ENCODE data around the gene ZSWIM3.
"Not testable (repeated sequence)": the region's sequence is repeated elsewhere in the genome, so short reads cannot be mapped to it uniquely, and the experiment has no call there.

ZSWIM3 gene

DNA sequence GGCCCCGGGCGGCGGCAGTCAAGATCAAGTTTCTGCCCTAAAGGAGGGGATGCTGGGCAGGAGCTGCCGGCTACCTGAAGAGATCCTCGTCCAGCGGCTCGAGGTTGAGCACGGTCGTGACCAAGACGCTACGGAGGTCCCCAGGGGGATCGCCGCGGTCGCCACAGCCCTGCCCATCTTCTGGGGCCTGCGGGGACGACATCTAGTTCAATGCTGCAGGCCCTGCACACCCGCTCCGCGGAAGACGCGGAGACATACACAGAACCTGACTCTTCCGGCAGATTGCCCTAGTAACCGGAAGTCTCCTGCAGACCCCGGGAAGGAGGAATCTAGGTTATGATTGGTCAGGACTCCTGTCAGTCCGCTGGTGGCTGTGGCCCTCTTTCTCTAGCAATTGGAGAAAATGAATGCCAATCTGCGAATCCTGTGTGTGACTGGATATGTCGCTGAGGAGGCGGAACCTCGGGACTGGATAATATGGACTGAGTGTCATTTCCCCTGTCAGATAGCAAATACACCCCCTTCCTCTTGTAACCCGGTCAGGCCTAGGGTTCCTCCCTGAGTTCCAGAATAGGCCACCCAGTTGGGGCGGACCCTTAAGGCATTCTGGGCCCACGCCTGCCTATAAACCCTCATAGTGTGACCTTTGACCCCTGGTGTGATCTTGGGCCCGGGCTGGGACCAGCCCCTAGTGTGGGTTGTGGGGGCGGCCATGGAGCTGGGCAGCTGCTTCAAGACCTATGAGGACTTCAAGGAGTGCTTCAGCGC lies at the start of gene ZSWIM3, which contains the start of gene ACOT8:
ZSWIM3 (plus strand) TSS at position 501 of the 768 bp plus-strand sequence; CDS start at position 713, 212 bp downstream.
ACOT8 (minus strand) TSS at position 279 of the 768 bp plus-strand sequence; CDS start at position 202, 77 bp downstream.
- peak; percentile 99 for DNase-seq

- no peak for DNase-seq
Observed at GRCh38 chr20:45810191-45810970, 47.0 kb upstream of the ZSWIM3 start.

DNA sequence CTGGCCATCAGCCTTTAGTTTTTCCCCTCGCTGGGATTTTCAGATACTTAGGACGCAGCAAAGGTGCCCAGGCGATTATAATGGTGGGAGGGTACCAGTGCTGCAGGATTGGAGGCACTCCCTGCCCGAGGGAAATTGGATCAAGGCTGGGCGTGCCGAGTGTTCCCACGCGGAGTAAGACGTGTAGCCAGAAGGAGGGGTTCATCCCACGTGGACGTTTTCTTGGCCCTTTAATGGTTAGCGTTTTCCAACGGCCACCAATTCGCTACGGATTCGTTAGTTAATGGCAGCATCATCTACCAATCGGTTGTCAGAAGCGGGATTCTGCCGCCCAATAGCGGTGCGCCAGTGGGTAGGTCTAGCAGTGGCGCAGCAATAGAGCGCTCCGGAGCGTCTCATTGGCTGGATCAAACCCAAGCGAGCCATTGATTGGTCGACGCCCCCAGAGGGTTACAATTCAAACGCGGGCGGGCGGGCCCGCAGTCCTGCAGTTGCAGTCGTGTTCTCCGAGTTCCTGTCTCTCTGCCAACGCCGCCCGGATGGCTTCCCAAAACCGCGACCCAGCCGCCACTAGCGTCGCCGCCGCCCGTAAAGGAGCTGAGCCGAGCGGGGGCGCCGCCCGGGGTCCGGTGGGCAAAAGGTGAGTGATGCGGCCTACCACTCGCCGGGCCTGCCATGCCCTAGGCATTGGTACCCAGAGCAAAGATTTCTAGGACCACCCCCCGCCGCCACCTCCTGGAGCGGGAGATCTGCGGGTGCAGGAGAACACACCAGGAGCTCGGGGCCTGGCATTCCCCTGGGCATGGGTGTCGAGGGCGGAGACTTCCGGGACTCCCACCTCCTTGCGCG lies 45.0 kb upstream of the ZSWIM3 start, which contains the start of gene UBE2C:
UBE2C (plus strand) TSS at position 488 of the 849 bp plus-strand sequence; CDS start at position 540, 52 bp downstream.
- peak; percentile 98 for DNase-seq

DNA sequence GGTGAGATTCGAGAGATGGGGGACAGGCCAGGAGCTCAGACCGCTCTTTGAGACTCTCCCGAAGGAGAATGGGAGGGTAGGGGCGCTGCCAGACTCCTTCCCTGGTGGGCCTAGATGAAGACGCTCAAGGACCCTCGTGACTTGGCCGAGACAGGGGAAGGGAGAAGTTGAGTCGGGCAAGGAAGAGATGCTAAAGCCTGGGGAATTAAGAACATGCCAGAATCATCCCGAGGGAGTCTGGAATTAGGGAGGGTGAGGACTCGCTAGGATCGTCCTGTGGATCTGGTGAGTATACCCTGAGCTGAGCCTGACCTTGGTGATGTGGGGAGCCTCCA lies 44.4 kb upstream of the ZSWIM3 start:
- DNase-seq: no peak

DNA sequence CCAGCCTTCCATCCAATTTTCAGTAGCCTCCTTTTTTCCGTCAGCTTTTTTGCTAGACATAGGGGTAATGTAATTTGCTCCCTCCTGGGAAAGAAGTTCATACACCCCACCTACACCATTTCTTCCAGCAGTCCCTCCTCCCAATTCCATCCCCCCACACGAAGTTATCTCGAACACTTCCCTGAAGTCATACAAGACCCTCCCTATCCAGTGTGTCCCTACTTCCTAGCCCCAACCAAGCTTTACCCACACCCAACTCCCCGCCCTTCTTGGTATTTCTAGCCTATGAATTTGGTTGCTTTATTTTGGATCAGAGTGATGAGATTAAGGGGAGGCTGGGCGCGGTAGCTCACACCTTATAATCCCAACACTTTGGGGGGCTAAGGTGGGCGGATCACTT lies 43.9 kb upstream of the ZSWIM3 start:
- no peak for DNase-seq

DNA sequence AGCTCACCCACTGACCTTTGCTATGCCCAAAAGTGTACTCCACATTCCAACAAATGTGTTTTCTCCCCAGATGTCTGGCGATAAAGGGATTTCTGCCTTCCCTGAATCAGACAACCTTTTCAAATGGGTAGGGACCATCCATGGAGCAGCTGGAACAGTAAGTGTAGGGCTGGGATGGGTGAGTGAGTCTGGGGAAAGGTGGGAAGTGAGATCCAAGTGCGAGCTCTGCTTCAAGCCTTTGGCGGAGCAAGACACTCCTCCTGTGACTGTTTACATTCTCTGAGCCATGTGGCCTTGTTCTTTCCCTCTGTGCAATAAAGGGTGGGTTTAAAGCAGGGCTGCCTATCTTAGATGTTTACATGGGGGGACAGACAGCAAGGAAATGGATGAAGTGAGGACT lies 43.1 kb upstream of the ZSWIM3 start:
- DNase-seq: no peak

GRCh38 chr20:45816951-45817350 lies 40.5 kb upstream of the ZSWIM3 start:
- no peak for DNase-seq

- DNase-seq: no peak
Observed at GRCh38 chr20:45817376-45818194, 39.8 kb upstream of the ZSWIM3 start.

DNA sequence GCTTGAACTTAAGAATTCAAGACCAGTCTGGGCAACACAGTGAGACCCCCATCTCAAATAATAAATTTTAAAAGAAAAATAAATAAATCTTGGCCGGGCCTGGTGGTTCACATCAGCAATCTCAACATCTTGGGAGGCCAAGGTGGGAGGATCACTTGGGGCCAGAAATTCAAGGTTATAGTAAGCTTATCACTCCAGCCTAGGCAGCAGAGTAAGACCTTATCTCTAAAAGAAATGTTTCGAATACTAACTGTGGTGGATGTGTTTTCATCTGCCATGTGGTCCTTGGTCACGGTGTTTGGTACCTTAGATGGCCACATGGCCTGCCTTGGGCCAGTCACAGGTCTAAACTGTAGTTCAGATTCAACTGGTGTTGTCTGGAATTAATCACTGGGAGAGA lies 39.2 kb upstream of the ZSWIM3 start:
- no peak for DNase-seq

GRCh38 chr20:45819466-45819865 lies 37.9 kb upstream of the ZSWIM3 start:
- DNase-seq: no peak

GRCh38 chr20:45821947-45822346 lies 35.5 kb upstream of the ZSWIM3 start:
- peak; percentile 10 for DNase-seq

GRCh38 chr20:45822857-45823256 lies 34.6 kb upstream of the ZSWIM3 start:
- DNase-seq: peak; percentile 7

DNA sequence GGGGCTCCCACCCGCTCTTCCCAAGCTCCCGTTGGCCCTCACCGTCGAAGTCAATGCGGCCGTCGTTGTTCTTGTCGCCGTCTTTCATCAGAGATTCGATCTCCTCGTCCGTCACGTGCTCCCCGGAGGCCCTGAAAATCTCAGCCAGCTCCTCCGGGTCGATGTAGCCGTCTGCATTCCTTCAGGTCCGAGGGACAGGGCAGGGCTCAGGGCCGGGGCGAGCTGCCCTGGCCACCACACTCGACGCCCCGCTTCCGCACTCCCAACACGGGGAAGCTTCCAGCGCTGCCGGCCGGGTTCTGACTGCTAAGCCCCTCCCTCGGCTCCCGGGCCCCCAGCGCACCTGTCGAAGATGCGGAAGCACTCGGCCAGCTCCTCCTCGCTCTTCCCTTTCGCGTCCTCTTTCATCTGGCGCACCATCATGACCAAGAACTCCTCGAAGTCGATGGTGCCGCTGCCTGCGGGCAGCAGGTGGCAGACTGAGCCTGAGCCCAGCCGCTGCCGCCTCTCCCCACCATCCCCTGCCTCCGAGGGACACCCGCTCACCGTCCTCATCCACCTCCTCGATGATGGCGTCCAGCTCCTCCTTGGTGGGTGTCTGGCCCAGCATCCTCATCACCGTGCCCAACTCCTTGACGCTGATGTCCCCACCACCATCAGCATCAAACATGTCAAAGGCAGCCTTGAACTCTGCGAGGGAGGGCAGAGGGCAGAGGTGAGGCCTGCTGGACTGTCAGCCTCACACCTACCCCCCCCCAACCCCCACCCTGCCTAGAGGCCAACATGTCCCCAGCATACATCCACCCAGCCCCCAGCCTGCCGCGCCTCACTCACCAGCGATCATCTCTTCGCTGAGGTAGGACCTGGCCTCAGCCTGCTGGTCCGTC lies 33.2 kb upstream of the ZSWIM3 start:
- no peak for DNase-seq

DNA sequence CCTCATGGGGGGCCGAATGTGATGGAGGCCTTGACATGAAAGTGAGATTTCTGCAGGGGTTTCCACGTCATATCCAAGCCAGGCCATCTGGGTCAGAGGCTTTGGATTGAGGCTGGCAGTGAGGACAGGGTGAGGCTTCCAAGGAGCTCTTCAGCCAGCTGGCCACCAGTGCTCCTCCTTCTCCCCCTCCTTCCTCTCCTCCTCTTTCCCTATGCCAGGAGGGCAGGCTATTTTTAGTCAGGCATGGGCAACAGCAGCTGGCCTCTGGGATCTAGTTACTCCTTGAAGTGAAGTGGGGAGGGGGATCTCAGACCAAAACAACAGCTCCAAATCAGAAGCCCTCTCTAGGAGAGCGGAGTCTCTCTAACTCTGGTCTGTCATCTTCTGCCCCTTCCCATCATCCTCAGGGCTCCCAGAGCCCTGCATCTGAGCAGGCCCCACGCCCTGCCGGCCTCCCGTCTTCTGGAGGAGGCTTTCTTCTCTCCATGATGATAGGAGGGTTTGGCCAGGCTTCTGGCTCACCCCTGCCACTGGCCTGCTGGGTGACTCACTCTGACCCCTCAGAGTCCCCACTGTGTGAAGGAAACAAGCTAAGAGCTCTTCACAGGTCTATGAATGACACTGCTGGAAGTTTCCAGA lies 30.9 kb upstream of the ZSWIM3 start:
- no peak for DNase-seq

DNA sequence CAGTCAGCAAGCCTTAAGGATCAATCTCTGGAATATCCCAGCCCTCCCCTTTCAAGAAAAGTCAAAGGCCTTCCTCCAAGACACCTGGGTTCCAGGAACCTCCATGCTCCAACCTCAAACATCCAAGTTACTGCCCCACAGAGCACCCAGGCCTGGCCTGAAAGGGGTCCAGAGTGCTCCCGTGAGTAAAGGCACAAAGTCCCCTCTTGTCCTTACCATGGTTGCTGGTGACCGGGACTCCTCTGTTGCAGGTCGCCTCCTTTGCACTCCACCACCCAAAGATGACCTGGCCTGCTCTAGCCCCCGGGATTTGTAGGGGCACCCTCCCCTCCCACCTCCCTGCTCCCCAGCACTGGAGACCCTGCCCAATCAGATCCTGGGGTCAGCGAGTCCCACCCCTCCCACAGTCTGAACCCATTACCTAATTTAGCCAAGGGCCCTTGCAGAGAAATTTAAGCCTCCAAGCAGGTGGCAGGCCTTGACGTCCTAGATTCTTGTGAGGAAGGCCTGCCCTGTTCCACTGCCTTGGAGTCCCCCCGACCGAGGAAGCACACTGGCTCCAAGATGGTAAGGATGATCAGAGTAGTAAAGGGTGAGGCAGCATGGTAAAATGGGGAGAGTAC lies 30.3 kb upstream of the ZSWIM3 start, which contains the start of gene TNNC2:
TNNC2 (minus strand) TSS at position 283 of the 623 bp plus-strand sequence; CDS start at position 219, 64 bp downstream.
- DNase-seq: no peak

- DNase-seq: no peak
Observed at GRCh38 chr20:45827712-45828111, 29.7 kb upstream of the ZSWIM3 start.

DNA sequence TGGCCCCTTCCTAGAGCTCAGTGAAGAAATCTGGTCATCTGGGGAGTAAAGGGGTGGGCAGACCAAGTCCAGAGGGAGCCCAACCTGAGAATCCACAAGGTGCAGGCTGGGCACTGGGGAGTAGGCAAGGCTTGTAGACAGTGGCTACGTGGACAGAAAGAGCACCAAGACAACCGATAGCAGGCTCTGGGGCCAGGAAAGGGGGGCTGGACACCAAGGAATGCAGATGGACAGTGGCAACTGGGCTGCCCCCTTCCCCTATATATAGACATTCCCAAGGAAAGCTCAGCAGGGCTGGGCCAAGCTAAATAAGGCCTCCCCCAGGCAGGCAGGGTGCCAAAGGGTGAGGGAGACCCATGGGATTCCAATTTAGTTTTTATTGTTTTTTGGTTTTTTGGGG lies 28.8 kb upstream of the ZSWIM3 start:
- no peak for DNase-seq

DNA sequence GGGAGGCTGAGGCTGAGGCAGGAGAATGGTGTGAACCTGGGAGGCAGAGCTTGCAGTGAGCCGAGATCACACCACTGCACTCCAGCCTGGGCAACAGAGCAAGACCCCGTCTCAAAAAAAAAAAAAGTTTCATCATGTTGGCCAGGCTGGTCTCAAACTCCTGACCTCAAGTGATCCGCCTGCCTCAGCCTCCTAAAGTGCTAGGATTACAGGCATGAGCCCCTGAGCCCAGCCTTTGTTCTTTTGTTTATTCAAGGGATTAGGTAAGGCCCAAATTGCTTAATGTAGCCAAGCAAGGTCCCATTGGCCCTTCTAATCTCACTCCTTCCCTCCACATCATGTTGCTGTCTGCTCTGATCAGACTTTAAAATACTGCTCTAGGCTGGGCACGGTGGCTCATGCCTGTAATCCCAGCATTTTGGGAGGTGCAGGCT lies 27.7 kb upstream of the ZSWIM3 start:
- not testable (repeated sequence) for DNase-seq

DNA sequence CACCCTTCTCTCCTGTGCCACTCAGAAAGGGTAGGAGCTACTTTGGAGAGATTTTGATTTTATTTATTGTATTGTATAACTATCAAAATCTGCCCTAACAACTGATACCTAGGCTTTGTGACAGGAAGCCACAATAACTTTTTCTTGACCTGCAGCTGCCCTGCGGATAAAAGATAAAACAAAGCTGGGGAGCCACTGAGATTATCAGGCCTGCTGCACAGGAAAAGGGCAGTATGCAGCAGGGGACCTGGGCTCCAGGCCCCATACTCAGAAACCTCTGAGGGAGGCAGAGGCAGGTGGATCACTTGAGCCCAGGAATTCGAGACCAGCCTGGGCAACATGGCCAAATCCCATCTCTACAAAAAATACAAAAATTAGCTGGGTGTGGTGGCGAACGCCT lies 24.8 kb upstream of the ZSWIM3 start:
- DNase-seq: no peak
